ENCODE measurements around the gene CMTR2.

Gene CMTR2

GRCh38 chr16:71288570-71288889 is 672 bp downstream of the CMTR2 start:
- TF ChIP-seq CTCF (IDR thresholded peaks at IDR 0.05), result no peak

- no peak for TF ChIP-seq CTCF (IDR thresholded peaks at IDR 0.05)
Observed at GRCh38 chr16:71287911-71288310, 1.3 kb downstream of the CMTR2 start.

GRCh38 chr16:71287454-71287853 is 1.7 kb downstream of the CMTR2 start:
- TF ChIP-seq CTCF (IDR thresholded peaks at IDR 0.05), result no peak

GRCh38 chr16:71283612-71284011 is 5.6 kb downstream of the CMTR2 start:
- TF ChIP-seq CTCF (IDR thresholded peaks at IDR 0.05), result no peak

- TF ChIP-seq CTCF (IDR thresholded peaks at IDR 0.05), result no peak
Observed at GRCh38 chr16:71282943-71283342, 6.3 kb downstream of the CMTR2 start.

GRCh38 chr16:71276589-71277334 is 12.4 kb downstream of the CMTR2 start:
- no peak for TF ChIP-seq CTCF (IDR thresholded peaks at IDR 0.05)

GRCh38 chr16:71273384-71273783 is 15.8 kb downstream of the CMTR2 start:
- no peak for TF ChIP-seq CTCF (IDR thresholded peaks at IDR 0.05)

- no peak for TF ChIP-seq CTCF (IDR thresholded peaks at IDR 0.05)
Observed at GRCh38 chr16:71264299-71264698, 24.9 kb downstream of the CMTR2 start.
